GM23338 (cell line): Measurements from ENCODE around the gene NTPCR. TPM values are rescaled to one million over a fixed set of nuclear protein-coding genes. Genes with fewer than 3 reads are reported as not detected.

Experiments
- ATAC-seq: fragments of 200-7000 bp; cut with Tn5 transposase; 3 replicates; pipeline ENCODE4 v1.9.1; 2020
- DNase-seq: peaks from one replicate; pipeline ENCODE4 v3.0.0-alpha.2; 2015; ENCODE audit warnings: low spot score
- H2AFZ ChIP-seq: fragments of 200-600 bp; sonication (generic); 2 replicates; pipeline ENCODE4 v1.8.0; 2016; ENCODE audit warnings: antibody characterized with exemption, mild to moderate bottlenecking, moderate library complexity
- H3F3A ChIP-seq: fragments of 200-600 bp; sonication (generic); replicated peaks from 2 replicates; pipeline ENCODE4 v1.8.0; 2017; ENCODE audit warnings: antibody characterized with exemption, mixed run types, low read depth
- H3K27ac ChIP-seq: fragments of 200-600 bp; sonication (generic); 2 replicates; pipeline ENCODE4 v1.6.1; 2016; ENCODE audit warnings: low read depth
- H3K27me3 ChIP-seq: fragments of 200-600 bp; sonication (generic); 2 replicates; pipeline ENCODE4 v1.8.0; 2016; ENCODE audit warnings: mild to moderate bottlenecking, mixed run types, moderate library complexity; ENCODE audit not compliant: insufficient read depth
- H3K36me3 ChIP-seq: fragments of 200-600 bp; sonication (generic); 2 replicates; pipeline ENCODE4 v1.8.0; 2016; ENCODE audit warnings: mild to moderate bottlenecking; ENCODE audit not compliant: insufficient read depth
- H3K4me1 ChIP-seq: fragments of 200-600 bp; sonication (generic); 2 replicates; pipeline ENCODE4 v1.8.0; 2016; ENCODE audit warnings: mild to moderate bottlenecking, moderate library complexity; ENCODE audit not compliant: insufficient read depth
- H3K4me2 ChIP-seq: fragments of 200-600 bp; sonication (generic); 2 replicates; pipeline ENCODE4 v1.7.1; 2017; ENCODE audit warnings: mixed run types
- H3K4me3 ChIP-seq: fragments of 200-600 bp; sonication (generic); 2 replicates; pipeline ENCODE4 v1.6.1; 2016; ENCODE audit warnings: mixed run types
- H3K79me2 ChIP-seq: fragments of 200-600 bp; sonication (generic); replicated peaks from 2 replicates; pipeline ENCODE4 v1.8.0; 2017; ENCODE audit warnings: mild to moderate bottlenecking; ENCODE audit not compliant: insufficient read depth
- H3K9me2 ChIP-seq: fragments of 200-600 bp; sonication (generic); 2 replicates; pipeline ENCODE4 v1.8.0; 2017; ENCODE audit not compliant: insufficient read depth
- H4K20me1 ChIP-seq: fragments of 200-600 bp; sonication (generic); replicated peaks from 2 replicates; pipeline ENCODE4 v1.8.0; 2017; ENCODE audit warnings: mild to moderate bottlenecking; ENCODE audit not compliant: insufficient read depth
- H3K27ac Mint-ChIP-seq: 2 replicates; pipeline ENCODE4 v1.8.0; 2020; ENCODE audit warnings: inconsistent platforms, mild to moderate bottlenecking, moderate library complexity, mixed read lengths
- H3K27me3 Mint-ChIP-seq: 3 replicates; pipeline ENCODE4 v1.8.0; 2022; ENCODE audit warnings: low read depth, mild to moderate bottlenecking, moderate library complexity, mixed read lengths, inconsistent platforms; ENCODE audit not compliant: insufficient read depth, poor library complexity
- H3K36me3 Mint-ChIP-seq: 3 replicates; pipeline ENCODE4 v1.8.0; 2021; ENCODE audit warnings: low read depth, mild to moderate bottlenecking, inconsistent platforms, moderate library complexity, mixed read lengths
- H3K4me1 Mint-ChIP-seq: 3 replicates; pipeline ENCODE4 v1.8.0; 2020; ENCODE audit warnings: mild to moderate bottlenecking, inconsistent platforms, mixed read lengths
- H3K4me3 Mint-ChIP-seq: 3 replicates; pipeline ENCODE4 v1.8.0; 2021; ENCODE audit warnings: moderate library complexity, mild to moderate bottlenecking, inconsistent platforms, mixed read lengths
- H3K9me3 Mint-ChIP-seq: 3 replicates; pipeline ENCODE4 v1.8.0; 2020; ENCODE audit warnings: moderate library complexity, mild to moderate bottlenecking, inconsistent platforms, mixed read lengths
- CREB1 ChIP-seq: fragments of 250-450 bp; sonication (Bioruptor Pico); IDR thresholded peaks from 2 replicates; pipeline ENCODE4 v1.5.0; 2020; ENCODE audit warnings: low read depth, mild to moderate bottlenecking, moderate library complexity
- EZH2 ChIP-seq: fragments of 200-600 bp; sonication (generic); IDR thresholded peaks from one replicate; pipeline ENCODE4 v1.8.0; 2017; ENCODE audit warnings: antibody characterized with exemption, mild to moderate bottlenecking, low read depth; ENCODE audit not compliant: unreplicated experiment
- EZH2phosphoT487 ChIP-seq: fragments of 200-600 bp; sonication (generic); IDR thresholded peaks from one replicate; pipeline ENCODE4 v1.8.1; 2018; ENCODE audit warnings: antibody characterized with exemption; ENCODE audit not compliant: unreplicated experiment
- JUNB ChIP-seq: IDR thresholded peaks from one replicate; pipeline ENCODE4 v1.6.1; 2016; ENCODE audit warnings: antibody characterized with exemption; ENCODE audit not compliant: unreplicated experiment
- NANOG ChIP-seq: IDR thresholded peaks from 2 replicates; pipeline ENCODE4 v1.6.1; 2016; ENCODE audit warnings: antibody characterized with exemption, borderline replicate concordance
- POLR2AphosphoS5 ChIP-seq: IDR thresholded peaks from 2 replicates; pipeline ENCODE4 v1.6.1; 2016; ENCODE audit warnings: antibody characterized with exemption, low read depth
- ZNF114 ChIP-seq: fragments of 250-450 bp; sonication (Bioruptor Pico); IDR thresholded peaks from 2 replicates; pipeline ENCODE4 v1.5.0; 2020; ENCODE audit warnings: mild to moderate bottlenecking, moderate library complexity
- ZNF331 ChIP-seq: fragments of 250-450 bp; sonication (Bioruptor Pico); IDR thresholded peaks from 2 replicates; pipeline ENCODE4 v1.5.0; 2020; ENCODE audit warnings: low read depth, mild to moderate bottlenecking, moderate library complexity
- polyA plus RNA-seq: library from polyadenylated mRNA; unstranded; fragments of >200 nt; fragmentation: Nextera tagmentation; extraction: Ambion mirVana; gene quantifications from 2 replicates; pipeline ENCODE4 v1.2.1, GENCODE V29; 2016
- total RNA-seq: library from RNA; depleted of rRNA; stranded (reverse); fragments of >200 nt; shearing (Covaris generic); gene quantifications from 2 replicates; pipeline ENCODE4 v1.2.3, GENCODE V29; 2014
- TF ChIP-seq, protein P1 (sequence below): IDR thresholded peaks from one replicate; pipeline ENCODE4 v1.6.1; 2018; ENCODE audit warnings: antibody characterized with exemption; ENCODE audit not compliant: unreplicated experiment
- TF ChIP-seq, protein P2 (sequence below), 2 experiments: fragments of 200-600 bp in 1 of 2; sonication (generic) in 1 of 2; conservative IDR thresholded peaks; 2 replicates each; pipeline versions ENCODE4 v1.5.1 to v1.6.1; 2016 to 2017; ENCODE audit warnings: antibody characterized with exemption in 2 of 2, low read depth in 2 of 2, mild to moderate bottlenecking in 2 of 2, moderate library complexity in 1 of 2
- TF ChIP-seq, protein P3 (sequence below): IDR thresholded peaks from 2 replicates; pipeline ENCODE4 v1.6.1; 2016; ENCODE audit warnings: antibody characterized with exemption

The NTPCR gene
- total and polyA plus RNA-seq, 2 experiments from 2014 or later: 64.1 to 150 TPM

DNA sequence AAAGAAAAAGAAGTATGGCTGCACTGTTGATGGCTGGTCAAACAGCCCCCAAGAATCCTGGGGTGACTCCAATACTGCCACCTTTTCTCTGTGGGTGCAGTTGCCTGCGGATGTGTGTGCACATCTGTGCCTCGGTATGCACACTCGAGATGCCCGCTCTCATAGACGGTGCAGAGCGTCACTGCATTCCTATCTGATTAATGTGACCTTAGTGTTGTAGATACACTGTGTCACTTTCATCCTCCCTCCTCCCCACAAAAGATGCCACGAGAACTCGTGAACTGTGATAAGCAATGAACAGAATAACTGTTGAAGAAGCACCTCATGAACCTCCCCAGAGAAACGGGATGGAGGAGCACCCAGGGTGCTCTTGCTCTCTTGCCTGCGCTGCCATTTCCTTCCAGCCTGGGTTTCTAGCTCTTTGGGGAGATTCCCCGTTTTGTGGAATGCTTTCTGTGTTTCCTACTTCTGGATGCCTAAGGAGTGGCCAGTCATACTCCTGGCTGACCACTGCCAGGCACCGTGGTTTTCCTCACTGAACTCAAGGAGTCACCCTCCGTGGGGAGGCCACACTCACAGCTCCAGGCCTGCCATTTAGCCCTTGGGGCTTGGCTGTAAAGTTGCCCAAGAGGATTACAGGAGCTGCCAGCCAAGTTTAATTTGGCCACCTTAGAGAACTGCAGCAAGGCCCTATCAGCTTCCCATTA is 32.0 kb downstream of the NTPCR start:
- Mint-ChIP-seq H3K4me3 (no peak overlapping the region), H3K9me3 (no peaks in the 10 kb centered on the region), H3K36me3 (peaks cover 24% of the 10 kb centered on the region), H3K27me3 (peaks cover 7% of the 10 kb centered on the region), H3K4me1 (peaks cover 10% of the 10 kb centered on the region), H3K27ac (no peak overlapping the region)
- Histone ChIP-seq H2AFZ (no peak overlapping the region), H3K4me1 (peaks cover 5% of the 10 kb centered on the region), H3K4me3 (no peak overlapping the region), H3K36me3 (no peaks in the 10 kb centered on the region), H4K20me1 (0 out of 2 replicates have a peak, but pooled peaks cover 6% of the 10 kb centered on the region), H3K4me2 (no peak overlapping the region), H3K79me2 (no peaks in the 10 kb centered on the region), H3K9me2 (no peaks in the 10 kb centered on the region), H3K27ac (no peak overlapping the region), H3K27me3 (no peaks in the 10 kb centered on the region), H3F3A (no peaks in the 10 kb centered on the region)
- DNase-seq: no peak
- TF ChIP-seq, protein P1, sequence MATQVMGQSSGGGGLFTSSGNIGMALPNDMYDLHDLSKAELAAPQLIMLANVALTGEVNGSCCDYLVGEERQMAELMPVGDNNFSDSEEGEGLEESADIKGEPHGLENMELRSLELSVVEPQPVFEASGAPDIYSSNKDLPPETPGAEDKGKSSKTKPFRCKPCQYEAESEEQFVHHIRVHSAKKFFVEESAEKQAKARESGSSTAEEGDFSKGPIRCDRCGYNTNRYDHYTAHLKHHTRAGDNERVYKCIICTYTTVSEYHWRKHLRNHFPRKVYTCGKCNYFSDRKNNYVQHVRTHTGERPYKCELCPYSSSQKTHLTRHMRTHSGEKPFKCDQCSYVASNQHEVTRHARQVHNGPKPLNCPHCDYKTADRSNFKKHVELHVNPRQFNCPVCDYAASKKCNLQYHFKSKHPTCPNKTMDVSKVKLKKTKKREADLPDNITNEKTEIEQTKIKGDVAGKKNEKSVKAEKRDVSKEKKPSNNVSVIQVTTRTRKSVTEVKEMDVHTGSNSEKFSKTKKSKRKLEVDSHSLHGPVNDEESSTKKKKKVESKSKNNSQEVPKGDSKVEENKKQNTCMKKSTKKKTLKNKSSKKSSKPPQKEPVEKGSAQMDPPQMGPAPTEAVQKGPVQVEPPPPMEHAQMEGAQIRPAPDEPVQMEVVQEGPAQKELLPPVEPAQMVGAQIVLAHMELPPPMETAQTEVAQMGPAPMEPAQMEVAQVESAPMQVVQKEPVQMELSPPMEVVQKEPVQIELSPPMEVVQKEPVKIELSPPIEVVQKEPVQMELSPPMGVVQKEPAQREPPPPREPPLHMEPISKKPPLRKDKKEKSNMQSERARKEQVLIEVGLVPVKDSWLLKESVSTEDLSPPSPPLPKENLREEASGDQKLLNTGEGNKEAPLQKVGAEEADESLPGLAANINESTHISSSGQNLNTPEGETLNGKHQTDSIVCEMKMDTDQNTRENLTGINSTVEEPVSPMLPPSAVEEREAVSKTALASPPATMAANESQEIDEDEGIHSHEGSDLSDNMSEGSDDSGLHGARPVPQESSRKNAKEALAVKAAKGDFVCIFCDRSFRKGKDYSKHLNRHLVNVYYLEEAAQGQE: no peak
- TF ChIP-seq, protein P2, sequence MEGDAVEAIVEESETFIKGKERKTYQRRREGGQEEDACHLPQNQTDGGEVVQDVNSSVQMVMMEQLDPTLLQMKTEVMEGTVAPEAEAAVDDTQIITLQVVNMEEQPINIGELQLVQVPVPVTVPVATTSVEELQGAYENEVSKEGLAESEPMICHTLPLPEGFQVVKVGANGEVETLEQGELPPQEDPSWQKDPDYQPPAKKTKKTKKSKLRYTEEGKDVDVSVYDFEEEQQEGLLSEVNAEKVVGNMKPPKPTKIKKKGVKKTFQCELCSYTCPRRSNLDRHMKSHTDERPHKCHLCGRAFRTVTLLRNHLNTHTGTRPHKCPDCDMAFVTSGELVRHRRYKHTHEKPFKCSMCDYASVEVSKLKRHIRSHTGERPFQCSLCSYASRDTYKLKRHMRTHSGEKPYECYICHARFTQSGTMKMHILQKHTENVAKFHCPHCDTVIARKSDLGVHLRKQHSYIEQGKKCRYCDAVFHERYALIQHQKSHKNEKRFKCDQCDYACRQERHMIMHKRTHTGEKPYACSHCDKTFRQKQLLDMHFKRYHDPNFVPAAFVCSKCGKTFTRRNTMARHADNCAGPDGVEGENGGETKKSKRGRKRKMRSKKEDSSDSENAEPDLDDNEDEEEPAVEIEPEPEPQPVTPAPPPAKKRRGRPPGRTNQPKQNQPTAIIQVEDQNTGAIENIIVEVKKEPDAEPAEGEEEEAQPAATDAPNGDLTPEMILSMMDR (conservative IDR thresholded peaks at IDR 0.05; ENCODE audit: low read depth in 2 of 2): no peak
- TF ChIP-seq JUNB (no peak), ZNF114 (no peak), NANOG (no peak), EZH2phosphoT487 (no peak), POLR2AphosphoS5 (no peak), CREB1 (CRISPR knock-in tag) (no peak), ZNF331 (CRISPR knock-in tag) (no peak), EZH2 (no peak)
- TF ChIP-seq, protein P3, sequence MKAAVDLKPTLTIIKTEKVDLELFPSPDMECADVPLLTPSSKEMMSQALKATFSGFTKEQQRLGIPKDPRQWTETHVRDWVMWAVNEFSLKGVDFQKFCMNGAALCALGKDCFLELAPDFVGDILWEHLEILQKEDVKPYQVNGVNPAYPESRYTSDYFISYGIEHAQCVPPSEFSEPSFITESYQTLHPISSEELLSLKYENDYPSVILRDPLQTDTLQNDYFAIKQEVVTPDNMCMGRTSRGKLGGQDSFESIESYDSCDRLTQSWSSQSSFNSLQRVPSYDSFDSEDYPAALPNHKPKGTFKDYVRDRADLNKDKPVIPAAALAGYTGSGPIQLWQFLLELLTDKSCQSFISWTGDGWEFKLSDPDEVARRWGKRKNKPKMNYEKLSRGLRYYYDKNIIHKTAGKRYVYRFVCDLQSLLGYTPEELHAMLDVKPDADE: no peak
- ATAC-seq: no peak
